HG03442 (cell line): ENCODE measurements around the gene STK17A.
"Not testable (repeated sequence)": the region's sequence is repeated elsewhere in the genome, so short reads cannot be mapped to it uniquely, and the experiment has no call there.

Experiments
- ATAC-seq: cut with Tn5 transposase; IDR thresholded peaks from one replicate; pipeline ENCODE4 v1.9.1; 2021; ENCODE audit warnings: mild to moderate bottlenecking, moderate library complexity; ENCODE audit not compliant: unreplicated experiment

The STK17A gene

DNA sequence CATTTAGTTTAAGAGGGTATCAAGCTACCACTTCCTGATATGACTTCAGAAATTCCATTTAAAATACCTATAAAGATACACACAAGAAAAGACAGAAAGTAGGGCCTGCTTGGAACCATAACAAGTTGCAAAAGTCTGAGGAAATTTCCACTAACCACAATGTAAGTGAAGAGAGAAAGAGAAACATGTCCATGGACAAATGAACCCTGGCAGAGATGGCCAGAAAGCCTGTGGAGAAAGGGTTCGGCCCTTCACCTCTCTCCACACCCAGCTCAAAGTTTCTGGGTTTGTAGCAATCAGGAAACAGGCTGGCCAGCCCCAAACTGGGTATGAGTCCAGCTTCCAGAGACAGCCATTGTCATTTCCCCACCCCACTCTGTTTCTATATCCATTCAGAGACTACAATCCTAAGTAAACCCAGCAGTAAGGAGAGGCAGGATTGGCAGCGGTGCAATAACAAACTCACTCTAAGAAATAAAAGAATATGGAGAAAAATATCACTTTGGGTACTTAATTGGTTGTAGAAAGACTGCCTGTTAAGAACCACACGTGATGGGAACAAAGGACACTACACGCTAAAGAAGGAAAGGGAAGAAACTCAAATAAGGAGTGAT lies 71.1 kb downstream of the STK17A start:
- ATAC-seq: no peak

DNA sequence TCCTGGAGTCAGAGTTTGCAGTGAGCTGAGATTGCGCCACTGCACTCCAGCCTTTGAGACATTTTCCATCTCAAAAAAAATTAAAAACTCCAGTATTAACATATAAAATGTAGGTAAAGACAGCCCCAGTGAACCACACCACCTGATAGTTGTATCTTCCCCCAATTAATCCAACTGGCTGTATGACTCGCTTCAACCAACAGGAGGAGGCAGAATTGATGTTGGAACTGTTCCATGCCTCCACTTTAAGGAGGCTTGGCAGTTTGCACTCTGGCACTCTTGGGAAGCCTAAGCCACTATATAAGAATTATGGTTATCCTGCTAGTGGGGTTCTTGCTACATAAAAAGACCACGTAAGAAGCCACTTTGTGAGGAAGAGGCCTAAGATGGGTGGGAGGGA lies 72.7 kb downstream of the STK17A start:
- ATAC-seq: no peak

DNA sequence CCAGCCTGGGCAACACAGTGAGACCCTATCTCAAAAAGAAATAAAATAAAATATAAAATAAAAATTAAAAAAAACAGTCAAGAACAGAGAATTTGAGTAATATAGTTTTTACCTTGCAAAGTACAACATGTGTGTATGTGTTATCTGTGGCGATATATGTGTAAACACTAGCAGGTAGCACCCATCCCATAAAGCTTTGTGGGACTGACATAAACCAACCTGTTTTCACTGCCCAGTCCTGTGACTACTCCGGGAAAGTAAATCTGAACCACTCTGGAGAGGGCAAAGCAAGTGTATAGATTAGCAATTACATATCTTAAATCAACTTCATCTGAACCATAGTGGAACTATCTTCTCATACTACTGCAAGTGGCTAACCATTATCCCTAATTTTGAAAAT lies 74.1 kb downstream of the STK17A start:
- no peak for ATAC-seq

DNA sequence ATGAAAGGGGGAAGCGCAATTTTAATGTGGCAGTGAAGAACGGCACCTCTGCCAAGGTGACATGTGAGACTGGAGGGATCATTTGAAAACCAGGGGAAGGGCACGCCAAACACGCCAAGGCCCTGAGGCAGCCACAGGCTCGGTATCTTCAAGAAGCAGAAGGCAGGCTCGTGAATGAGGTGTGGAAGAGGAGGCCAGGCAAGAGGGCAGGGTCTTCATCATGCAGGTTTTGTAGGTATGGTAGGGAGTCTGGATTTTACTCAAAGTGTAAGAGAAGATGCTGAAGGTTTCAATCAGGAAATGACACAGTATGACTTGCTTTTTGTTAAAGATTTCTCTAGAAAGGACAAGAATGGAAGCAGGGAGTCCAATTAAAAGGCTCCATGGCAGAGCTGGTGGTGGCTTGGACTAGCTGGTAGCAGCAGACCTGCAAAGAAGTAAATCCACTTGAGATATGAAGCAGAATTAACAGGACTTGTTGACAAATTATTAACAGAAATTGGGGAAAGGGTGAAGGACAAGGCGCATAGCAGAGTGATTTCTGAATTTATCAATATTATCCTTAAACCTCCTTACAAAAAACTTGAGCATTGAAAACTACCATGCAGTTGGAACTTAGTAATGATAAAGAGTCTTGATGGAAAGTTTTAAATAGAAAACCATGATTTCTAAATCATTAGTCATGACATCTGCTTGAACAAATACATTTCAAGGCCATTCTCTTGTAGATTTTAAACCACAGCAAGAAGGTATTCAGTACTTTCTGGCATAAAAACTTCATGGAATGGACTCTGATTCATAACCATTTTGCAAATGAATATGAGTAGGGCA lies 76.0 kb downstream of the STK17A start:
- ATAC-seq: peak; percentile 52

DNA sequence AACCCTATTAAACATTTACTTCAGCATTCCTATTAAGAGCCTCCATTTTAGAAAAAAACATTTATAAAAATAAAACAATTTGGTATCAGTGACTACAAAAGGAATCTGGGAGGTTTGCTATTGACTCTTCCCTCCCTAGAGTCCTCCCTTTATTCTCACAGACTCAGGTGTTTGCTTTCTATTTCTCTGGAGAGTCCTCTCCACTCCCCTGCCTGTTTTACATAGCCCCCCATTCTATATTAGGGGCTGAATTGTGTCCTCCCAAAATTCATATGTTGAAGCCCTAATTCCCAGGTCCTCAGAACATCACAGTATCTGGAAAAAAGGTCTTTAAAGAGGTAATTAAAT lies 76.6 kb downstream of the STK17A start:
- no peak for ATAC-seq

DNA sequence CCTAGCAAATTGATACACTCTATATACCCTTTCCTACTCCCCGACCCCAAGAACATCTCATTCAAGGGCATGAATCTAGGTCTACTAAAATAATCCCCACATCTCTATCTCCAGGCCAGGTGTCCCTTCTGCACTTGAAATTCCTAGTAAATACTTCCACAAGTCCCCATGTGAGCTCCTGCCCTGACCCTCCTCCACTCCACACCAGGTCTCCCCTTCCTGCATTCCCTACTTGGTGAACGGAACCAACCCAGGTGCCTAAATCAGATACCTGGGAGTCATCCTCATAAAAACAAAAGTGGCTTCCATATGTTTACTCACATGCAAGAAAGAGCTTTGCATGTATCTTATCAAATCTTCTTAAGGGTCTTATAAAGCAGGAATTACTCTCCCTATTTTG lies 77.2 kb downstream of the STK17A start:
- no peak for ATAC-seq

DNA sequence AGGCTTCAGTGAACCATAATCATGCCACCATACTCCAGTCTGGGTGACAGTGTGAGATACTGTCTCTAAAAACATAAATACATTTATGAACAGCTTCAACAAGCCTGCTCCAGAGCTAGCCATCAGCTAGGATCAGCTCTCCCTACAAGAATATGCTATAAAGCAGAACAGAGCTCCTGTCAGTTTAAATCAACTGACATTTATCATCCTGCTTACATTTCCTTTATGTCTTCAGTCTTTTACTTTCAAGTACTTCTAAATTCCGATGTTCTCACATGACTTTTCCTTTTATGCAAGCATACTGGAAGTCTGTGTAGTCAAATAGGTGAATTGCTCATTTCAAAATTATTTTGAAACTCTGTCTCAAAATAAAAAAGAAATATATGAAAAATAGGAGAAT lies 81.8 kb downstream of the STK17A start:
- ATAC-seq: no peak

DNA sequence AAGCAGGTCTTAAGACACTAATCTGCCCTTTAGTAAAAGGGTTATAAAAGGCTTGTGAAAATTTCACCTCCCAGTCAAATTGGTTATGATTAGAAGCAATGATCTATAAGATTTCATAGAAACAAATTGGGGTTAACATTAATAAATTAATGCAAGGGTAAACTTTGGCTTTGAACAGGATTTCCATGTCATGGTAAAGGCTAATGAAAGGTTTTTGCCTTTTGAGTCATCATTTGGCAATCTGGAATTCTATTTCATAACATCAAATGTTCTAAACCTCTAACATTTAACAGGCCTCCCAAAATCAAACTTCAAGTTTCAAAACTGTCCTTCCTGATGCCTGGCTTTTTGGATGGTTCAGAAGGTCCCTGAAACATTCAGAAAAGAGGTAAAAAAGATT lies 84.0 kb downstream of the STK17A start:
- no peak for ATAC-seq

DNA sequence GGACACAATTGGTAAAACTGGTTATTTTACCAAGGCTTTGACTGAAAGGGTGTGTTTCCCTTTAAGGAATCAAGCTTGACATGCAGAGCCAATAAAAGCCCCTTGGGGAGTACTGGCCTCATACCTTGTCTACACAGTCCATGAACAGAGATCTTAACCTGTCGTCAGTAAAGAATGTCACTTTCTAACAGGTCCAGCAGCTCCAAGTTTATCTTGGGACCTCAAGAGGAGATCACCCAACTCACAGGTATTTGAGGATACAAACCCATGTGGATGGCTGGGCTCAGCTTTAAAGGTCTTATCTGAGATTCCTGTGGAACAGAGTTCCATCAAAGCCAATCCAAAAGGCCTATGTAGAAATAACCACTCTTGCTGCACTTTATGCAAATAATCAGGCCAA lies 85.1 kb downstream of the STK17A start:
- ATAC-seq: no peak

DNA sequence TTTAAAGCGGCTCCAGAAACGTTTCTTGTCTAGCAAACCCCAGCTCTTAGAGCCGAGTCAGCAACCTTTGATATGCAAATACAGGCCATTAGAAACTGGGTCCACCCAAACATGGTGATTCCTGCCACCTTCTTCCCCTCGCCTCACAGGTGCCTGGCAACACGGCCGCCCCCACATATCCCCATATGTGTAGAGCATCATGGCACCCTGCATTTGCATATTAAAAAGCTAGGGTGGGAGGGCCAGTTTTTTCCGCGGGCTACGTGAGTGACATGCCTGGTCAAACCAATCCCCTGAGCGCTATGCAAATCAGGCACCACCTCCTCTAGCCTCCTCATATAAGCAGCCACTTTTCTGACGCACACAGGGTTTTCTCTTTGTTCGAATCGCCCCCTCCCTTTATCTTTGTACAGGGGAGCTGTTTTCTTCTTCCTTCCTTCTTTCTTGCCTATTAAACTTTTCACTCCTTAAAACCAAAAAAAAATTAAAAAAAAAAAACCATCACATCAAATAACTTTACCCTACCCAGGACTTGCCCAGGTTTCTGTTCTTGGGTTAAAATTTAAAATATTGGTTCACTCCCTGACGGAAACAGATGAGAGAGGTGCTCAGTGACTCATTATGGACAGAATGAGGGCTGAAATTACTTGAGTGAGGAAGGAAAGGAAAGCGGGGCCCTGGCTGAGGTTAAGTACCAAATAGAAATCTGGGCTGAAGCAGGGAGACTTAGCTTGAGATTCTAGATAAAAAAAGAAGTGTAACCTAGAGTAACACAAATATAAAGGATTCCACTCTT lies 86.6 kb downstream of the STK17A start:
- ATAC-seq: peak; percentile 50

DNA sequence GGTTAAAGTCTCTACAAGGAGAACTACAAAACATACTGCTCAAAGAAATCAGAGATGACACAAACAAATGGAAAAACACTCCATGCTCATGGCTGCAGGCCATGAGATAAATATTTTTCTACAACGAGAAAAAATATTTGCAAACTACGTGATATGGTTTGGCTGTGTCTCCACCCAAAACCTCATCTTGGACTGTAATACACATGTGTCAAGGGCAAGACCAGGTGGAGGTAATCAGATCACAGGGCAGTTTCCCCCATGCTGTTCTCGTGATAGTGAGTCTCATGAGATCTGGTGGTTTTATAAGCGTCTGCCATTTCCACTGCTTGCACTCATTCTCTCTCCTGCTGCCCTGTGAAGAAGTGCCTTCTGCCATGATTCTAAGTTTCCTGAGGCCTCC lies 88.6 kb downstream of the STK17A start:
- no peak for ATAC-seq

DNA sequence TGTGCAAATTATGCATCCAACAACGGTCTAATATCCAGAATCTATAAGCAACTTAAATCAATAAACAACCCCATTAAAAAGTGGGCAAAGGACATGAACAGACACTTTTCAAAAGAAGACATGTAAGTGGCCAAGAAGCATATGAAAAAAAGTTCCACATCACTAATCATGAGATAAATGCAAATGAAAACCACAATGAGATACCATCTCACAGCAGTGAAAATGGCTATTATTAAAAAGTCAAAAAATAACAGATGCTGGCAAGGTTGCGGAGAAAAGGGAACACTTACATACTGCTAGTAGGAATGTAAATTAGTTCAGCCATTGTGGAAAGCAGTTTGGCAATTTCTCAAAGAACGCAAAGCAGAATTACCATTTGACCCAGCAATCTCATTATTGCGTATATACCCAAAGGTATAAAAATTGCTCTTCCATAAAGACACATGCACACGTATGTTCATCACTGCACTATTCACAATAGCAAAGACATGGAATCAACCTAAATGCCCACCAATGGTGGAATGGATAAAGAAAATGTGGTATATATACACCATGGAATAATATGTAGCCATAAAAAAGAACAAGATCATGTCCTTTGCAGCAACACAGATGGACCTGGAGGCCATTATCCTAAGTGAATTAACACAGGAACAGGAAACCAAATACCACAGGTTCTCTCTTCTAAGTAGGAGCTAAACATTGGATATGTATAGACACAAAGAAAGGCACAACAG lies 90.5 kb downstream of the STK17A start:
- not testable (repeated sequence) for ATAC-seq

DNA sequence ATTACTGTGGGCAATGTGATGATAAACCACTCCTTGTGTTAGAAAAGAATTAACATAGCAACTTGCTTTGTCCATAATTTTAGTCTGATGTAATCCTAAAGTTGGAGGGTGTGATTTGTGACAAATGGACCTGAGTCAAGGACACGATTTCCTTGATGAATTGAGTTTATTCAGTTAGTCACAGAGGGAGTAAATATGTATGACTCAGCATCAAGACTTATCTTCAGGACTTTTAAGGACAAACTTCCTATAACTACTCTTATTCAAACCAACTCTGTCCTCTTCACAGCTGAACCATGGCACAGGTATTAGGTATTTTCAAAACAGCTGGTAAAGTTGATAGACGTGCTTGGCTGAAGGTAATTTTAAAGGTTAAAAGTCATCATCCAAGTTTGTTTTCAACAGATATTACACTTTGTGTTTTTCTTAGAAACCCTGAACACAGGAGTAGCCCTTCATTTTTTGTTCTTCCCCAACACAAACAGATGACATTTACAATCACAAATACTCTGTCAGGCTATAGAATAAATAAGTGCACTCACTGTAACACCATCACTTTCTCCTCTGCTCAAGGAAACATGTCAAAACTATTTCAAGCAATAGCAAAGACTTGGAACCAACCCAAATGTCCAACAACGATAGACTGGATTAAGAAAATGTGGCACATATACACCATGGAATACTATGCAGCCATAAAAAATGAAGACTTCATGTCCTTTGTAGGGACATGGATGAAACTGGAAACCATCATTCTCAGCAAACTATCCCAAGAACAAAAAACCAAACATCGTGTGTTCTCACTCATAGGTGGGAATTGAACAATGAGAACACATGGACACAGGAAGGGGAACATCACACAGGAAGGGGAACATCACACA lies 91.9 kb downstream of the STK17A start:
- no peak for ATAC-seq
